ENCODE data around the gene STAC3. TPM values are rescaled to one million over a fixed set of nuclear protein-coding genes. Genes with fewer than 3 reads are reported as not detected.
A peak's percentile ranks its signal among the peaks of the same experiment; 100 is the strongest.

The STAC3 gene
- total RNA-seq, 1 experiment from 2014 or later = 2.8 TPM

- no peak for TF ChIP-seq CTCF (conservative IDR thresholded peaks at IDR 0.05)
- H2BK20ac ChIP-seq (ENCODE audit: low read depth, low read length, poor library complexity, severe bottlenecking) = no peak overlapping the region
- peak overlapping the region; percentile 97 for H3K9ac ChIP-seq (ENCODE audit: extremely low read depth, insufficient read length, low read length)
- H3K23me2 ChIP-seq (ENCODE audit: insufficient read length, low read depth, low read length, poor library complexity, severe bottlenecking) = peaks cover 30% of the 10 kb centered on the region
- H2AK5ac ChIP-seq (ENCODE audit: insufficient read length, low read length) = no peak overlapping the region
- no peak for DNase-seq
- no peak overlapping the region for H4K91ac ChIP-seq (ENCODE audit: insufficient read length, low read depth, low read length)
- no peaks in the 10 kb centered on the region; a peak in 1 of 5 replicates for H3K9me3 Mint-ChIP-seq
- H2BK15ac ChIP-seq (ENCODE audit: low read depth, low read length) = no peak overlapping the region
- H3K4me2 ChIP-seq (ENCODE audit: insufficient read depth, insufficient read length, low read length) = peak overlapping the region; percentile 90
- peaks cover 42% of the 10 kb centered on the region for H3K27me3 Mint-ChIP-seq (ENCODE audit: low read depth)
- peaks cover 5% of the 10 kb centered on the region; the same call in 1 of the 2 replicates for H3K79me2 ChIP-seq (ENCODE audit: insufficient read depth, low read length)
- no peak overlapping the region for H3T11ph ChIP-seq (ENCODE audit: low read length)
- no peak overlapping the region for H3K23ac ChIP-seq (ENCODE audit: insufficient read length, low read depth, low read length)
- H3K4me3 Mint-ChIP-seq = peak overlapping the region; percentile 98 to 99
- H2AFZ ChIP-seq (ENCODE audit: low read length) = no peak overlapping the region
- H3K27me3 ChIP-seq (ENCODE audit: insufficient read depth, low read length) = peaks cover 16% of the 10 kb centered on the region; the same call in 1 of the 2 replicates
- H3K4me1 Mint-ChIP-seq = peaks cover 42 to 49% of the 10 kb centered on the region in 2 experiments
- H3K79me1 ChIP-seq (ENCODE audit: insufficient read depth, low read depth, low read length, poor library complexity, severe bottlenecking) = peaks cover 5% of the 10 kb centered on the region
- no peak overlapping the region for H2BK120ac ChIP-seq (ENCODE audit: low read depth, low read length, poor library complexity, severe bottlenecking)
- WGBS (ENCODE audit: extremely low coverage, insufficient read length, low lambda C conversion rate) = no CpG with 5 or more reads among the region's 9 CpGs
- no peaks in the 10 kb centered on the region for H4K20me1 ChIP-seq (ENCODE audit: control insufficient read depth, insufficient read depth, insufficient read length)
- H3K4me1 ChIP-seq (ENCODE audit: insufficient read depth, low read length) = no peaks in the 10 kb centered on the region; the same call in 1 of the 2 replicates
- H4K5ac ChIP-seq (ENCODE audit: insufficient read length, low read depth, low read length) = no peak overlapping the region
- H3K4ac ChIP-seq (ENCODE audit: low read depth, low read length) = no peak overlapping the region
- no peak overlapping the region for H3K14ac ChIP-seq (ENCODE audit: insufficient read depth, low read length)
- H3K56ac ChIP-seq (ENCODE audit: insufficient read length, low read depth, low read length) = no peak overlapping the region
- peak overlapping the region in 2 of 3 experiments; percentile 29 to 99; a peak in 1 of 7 replicates for H3K27ac Mint-ChIP-seq
- no peak overlapping the region for H2BK5ac ChIP-seq (ENCODE audit: insufficient read length, low read length)
- H3K27ac ChIP-seq (ENCODE audit: insufficient read length, low read depth, low read length) = no peak overlapping the region
- peaks cover 40 to 44% (median 40%) of the 10 kb centered on the region in 3 experiments for H3K36me3 Mint-ChIP-seq (ENCODE audit: insufficient read depth in 1 of 3, low read depth in 3 of 3)
- no peaks in the 10 kb centered on the region for H3K9me3 ChIP-seq (ENCODE audit: control insufficient read depth, low read depth, low read length)
- no peak overlapping the region for H3K18ac ChIP-seq (ENCODE audit: insufficient read length, low read depth, low read length)
- H4K8ac ChIP-seq (replicated peaks; ENCODE audit: insufficient read length, low read depth, low read length) = no peak overlapping the region
- no peak overlapping the region for H2BK12ac ChIP-seq (ENCODE audit: insufficient read length, low read depth, low read length)
Measured at GRCh38 chr12:57229046-57229633, 21.8 kb downstream of the STAC3 start.

Measured in H9 (cell line).